Adrenal gland (tissue), 5 donors: ENCODE measurements around the gene EIPR1.

ENCODE experiments used
- CTCF ChIP-seq, 6 experiments: fragments of 450-650 bp in 4 of 6; fragments of 200-600 bp in 2 of 6; sonication (generic) in 1 of 6; IDR thresholded peaks; 1 replicate in 5 of 6; 2 replicates in 1 of 6; pipeline versions ENCODE4 v1.5.1 to v1.8.0; 2016 to 2021; ENCODE audit warnings: antibody characterized with exemption in 6 of 6, mild to moderate bottlenecking in 2 of 6, moderate library complexity in 1 of 6
- POLR2A ChIP-seq, 2 donors: fragments of 450-650 bp; IDR thresholded peaks; one replicate each; pipeline ENCODE4 v1.6.1; 2017; ENCODE audit warnings: antibody characterized with exemption in 2 of 2, mild to moderate bottlenecking in 2 of 2, moderate library complexity in 1 of 2
- donor health status: DM: no; HTN: no; CAD: no.

- TF ChIP-seq CTCF (IDR thresholded peaks at IDR 0.05): no peak
- no peak for TF ChIP-seq POLR2A (IDR thresholded peaks at IDR 0.05)
Measured at GRCh38 chr2:3420769-3421397, 43.3 kb upstream of the EIPR1 start.
